Urinary bladder (tissue), 4 donors: ENCODE results near the gene IL36RN. TPM values are rescaled to one million over a fixed set of nuclear protein-coding genes. Genes with fewer than 3 reads are reported as not detected.

Experiments
- DNase-seq: peaks from one replicate; pipeline ENCODE4 v3.0.0-alpha.2; 2015; ENCODE audit errors: extremely low spot score
- H3K27ac ChIP-seq: one replicate; pipeline ENCODE4 v1.5.1; 2013; ENCODE audit warnings: low read depth, mild to moderate bottlenecking, moderate library complexity
- H3K36me3 ChIP-seq: one replicate; pipeline ENCODE4 v1.6.1; 2013; ENCODE audit warnings: mild to moderate bottlenecking, moderate library complexity; ENCODE audit not compliant: insufficient read depth
- H3K4me1 ChIP-seq: one replicate; pipeline ENCODE4 v1.6.1; 2013; ENCODE audit warnings: mild to moderate bottlenecking, moderate library complexity; ENCODE audit not compliant: insufficient read depth
- H3K4me3 ChIP-seq: one replicate; pipeline ENCODE4 v1.5.1; 2013; ENCODE audit warnings: low read depth, low read length
- WGBS: extraction: QIAGEN DNeasy Blood & Tissue Kit; methylation state at CpG from one replicate; pipeline ENCODE4 v1.1.7; 2013; 5-methylcytosine and 5-hydroxymethylcytosine counted together
- polyA plus RNA-seq: library from polyadenylated mRNA; stranded (reverse); fragments of 200-250 nt; gene quantifications from one replicate; pipeline ENCODE4 v1.2.3, GENCODE V29; 2013
- total RNA-seq: library from RNA; depleted of rRNA; stranded (reverse); fragments of >200 nt; gene quantifications from one replicate; pipeline ENCODE4 v1.2.3, GENCODE V29; 2014
- donor health status: healthy with polysubstance abuse.
- donor health status: healthy.

Gene IL36RN
- total RNA-seq (0.26 TPM), polyA plus RNA-seq (not detected)

DNA sequence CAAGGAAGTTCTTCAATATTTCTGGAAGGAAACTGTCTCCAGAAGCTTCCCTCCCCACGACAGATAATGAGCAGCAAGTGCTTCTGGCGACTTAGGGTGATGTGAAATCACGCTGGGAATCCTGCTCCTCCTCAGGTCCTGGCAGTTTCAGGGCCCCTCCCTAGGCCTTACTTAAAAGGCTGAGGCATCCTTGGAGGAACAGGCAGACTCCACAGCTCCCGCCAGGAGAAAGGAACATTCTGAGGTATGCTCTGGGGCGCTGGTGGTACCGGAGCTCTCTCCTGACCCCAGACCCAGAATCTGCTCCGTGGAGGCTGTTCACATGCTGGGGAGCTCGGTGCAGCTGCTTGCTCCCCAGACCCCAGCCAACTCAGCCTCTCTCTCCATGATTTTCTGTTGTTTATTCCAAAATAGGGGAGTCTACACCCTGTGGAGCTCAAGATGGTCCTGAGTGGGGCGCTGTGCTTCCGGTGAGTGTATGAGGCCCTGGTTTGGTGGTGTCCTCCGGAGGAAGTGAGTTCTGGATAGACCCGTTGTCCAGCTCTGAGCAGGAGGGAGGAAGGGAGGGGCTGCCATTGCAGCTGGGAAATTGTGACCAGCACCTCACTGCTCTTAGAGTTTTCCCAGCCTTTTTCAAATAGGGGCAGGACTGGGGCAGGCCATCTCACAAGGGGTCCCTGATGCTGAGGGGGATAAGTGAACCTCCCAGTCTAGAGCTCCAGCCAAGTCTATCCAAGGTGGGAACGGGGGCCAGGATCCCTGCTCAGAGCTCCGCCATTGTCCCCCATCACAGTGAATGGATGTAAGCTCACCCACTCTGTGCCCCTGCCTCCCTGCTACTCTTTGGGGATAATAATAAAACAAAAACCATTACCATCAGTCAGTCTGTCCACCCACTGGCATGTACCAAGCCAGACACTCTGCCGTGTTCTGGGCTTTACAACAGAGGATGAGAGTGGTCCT lies at the start of gene IL36RN:
TSS of gene IL36RN (plus strand) at position 201 of the 963 bp plus-strand sequence. CDS start at position 442, 241 bp downstream.
- 73% methylated on average over 15 of the region's 15 CpGs for whole genome bisulfite sequencing
- Histone ChIP-seq H3K4me3 (no peak within 1 kb of the TSS), H3K36me3 (no peaks in the 10 kb centered on the region), H3K4me1 (no peaks in the 10 kb centered on the region), H3K27ac (no peak within 1 kb of the TSS)
- DNase-seq = no peak

- 80% methylated on average over 1 of the region's 1 CpG for WGBS
- H3K4me1 ChIP-seq = no peaks in the 10 kb centered on the region
- H3K27ac ChIP-seq = no peak overlapping the region
- DNase-seq = no peak
- no peak overlapping the region for H3K4me3 ChIP-seq
- no peaks in the 10 kb centered on the region for H3K36me3 ChIP-seq
Observed at GRCh38 chr2:113009622-113010021, 49.4 kb upstream of the IL36RN start.

DNA sequence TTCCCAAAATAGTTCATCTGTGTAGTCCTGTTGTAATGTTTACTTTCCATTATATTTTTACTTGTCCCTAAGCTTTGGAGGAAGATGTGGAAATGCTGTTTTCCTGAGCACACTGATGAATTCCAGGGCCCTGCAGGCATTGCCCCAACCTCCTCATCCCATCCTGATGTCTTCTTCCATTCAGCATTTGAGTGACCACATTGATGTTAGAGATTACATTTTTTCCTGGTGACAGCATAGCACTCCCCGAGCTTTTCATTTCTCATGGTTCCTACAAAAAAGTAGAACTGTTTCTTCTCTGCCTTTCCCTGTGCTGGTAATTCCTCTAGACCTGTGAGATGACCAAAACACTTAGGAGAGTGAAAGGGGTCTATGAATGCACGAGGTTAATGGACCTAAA lies 48.9 kb upstream of the IL36RN start:
- no peaks in the 10 kb centered on the region for H3K4me1 ChIP-seq
- WGBS = 40% methylated on average over 2 of the region's 2 CpGs
- no peak for DNase-seq

GRCh38 chr2:113011108-113011507 lies 47.9 kb upstream of the IL36RN start:
- WGBS = 94% methylated on average over 1 of the region's 1 CpG
- H3K36me3 ChIP-seq = no peaks in the 10 kb centered on the region
- no peak for DNase-seq
- H3K27ac ChIP-seq = no peak overlapping the region
- no peak overlapping the region for H3K4me3 ChIP-seq
- no peaks in the 10 kb centered on the region for H3K4me1 ChIP-seq

More for the DNA sequence above, 48.9 kb upstream of the IL36RN start:
- Histone ChIP-seq H3K4me3 (no peak overlapping the region), H3K36me3 (no peaks in the 10 kb centered on the region), H3K27ac (no peak overlapping the region)

DNA sequence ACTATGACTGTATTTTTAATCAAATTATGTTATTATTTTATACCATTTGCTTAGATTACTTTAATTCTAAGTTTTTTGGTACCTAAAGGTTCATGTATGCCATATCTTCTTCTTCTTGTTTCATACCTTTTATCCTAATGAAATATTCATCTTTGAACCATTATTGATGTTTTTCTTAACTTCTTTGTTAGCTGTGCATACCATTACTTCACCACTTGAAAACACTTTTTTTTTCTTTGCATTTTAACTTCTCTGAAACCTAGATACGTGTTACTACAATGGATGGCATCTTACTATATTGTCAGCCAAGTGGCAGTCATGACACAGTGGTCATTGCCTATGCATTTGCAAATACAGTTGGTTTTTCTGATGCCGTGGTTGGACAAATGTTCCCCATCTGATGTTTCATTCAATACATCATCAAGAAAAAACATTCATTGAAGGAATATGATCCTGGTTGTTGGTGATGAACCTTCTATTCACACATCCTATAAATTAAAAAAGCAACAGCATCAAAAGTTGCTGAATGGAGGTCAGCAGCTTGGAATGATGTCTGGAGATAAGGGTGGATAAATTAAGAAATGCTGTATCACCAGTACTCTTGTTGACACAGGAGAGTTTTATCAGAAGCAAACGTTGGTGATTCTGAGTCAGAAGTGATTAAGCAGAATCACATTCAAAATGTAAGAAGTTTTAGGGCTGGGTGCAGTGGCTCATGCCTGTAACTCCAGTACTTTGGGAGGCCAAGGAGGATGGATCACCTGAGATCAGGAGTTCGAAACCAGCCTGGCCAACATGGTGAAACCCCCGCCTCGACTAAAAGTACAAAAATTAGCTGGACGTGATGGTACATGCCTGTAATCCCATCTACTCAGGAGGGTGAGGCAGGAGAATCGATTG lies 46.3 kb upstream of the IL36RN start:
- no peak overlapping the region for H3K4me3 ChIP-seq
- H3K4me1 ChIP-seq = no peaks in the 10 kb centered on the region
- H3K27ac ChIP-seq = no peak overlapping the region
- H3K36me3 ChIP-seq = no peaks in the 10 kb centered on the region
- 71% methylated on average over 8 of the region's 8 CpGs for WGBS
- DNase-seq = no peak

GRCh38 chr2:113013336-113013661 lies 45.7 kb upstream of the IL36RN start:
- Histone ChIP-seq H3K36me3 (no peaks in the 10 kb centered on the region), H3K27ac (no peak overlapping the region), H3K4me1 (no peaks in the 10 kb centered on the region), H3K4me3 (no peak overlapping the region)
- DNase-seq = no peak
- WGBS = 77% methylated on average over 3 of the region's 3 CpGs

DNA sequence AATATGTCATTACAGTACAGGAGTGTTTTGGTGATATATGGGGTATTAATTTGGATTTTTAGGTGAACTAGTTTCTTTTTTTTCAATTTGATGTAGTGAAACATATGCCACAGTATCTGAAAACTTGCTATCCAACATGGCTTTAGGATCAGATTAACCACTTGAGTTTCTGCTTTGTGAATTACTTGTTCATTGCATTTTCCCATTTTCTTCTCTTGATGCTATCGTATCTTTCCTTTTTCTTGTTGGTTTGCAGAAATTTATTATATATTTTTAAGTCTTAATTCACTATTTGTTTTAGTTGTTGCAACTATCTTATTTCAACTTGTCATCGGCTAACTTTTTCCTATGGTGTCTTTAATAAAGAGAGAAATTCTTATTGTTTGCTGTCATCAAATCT lies 44.9 kb upstream of the IL36RN start:
- 91% methylated on average over 2 of the region's 2 CpGs for WGBS

GRCh38 chr2:113015042-113015441 lies 44.0 kb upstream of the IL36RN start:
- no peak for DNase-seq
- Histone ChIP-seq H3K36me3 (no peaks in the 10 kb centered on the region), H3K4me3 (no peak overlapping the region), H3K4me1 (no peaks in the 10 kb centered on the region), H3K27ac (no peak overlapping the region)
- 60% methylated on average over 1 of the region's 1 CpG for WGBS

More for the DNA sequence above, 44.9 kb upstream of the IL36RN start:
- no peak for DNase-seq
- H3K4me3 ChIP-seq = no peak overlapping the region
- H3K36me3 ChIP-seq = no peaks in the 10 kb centered on the region
- no peaks in the 10 kb centered on the region for H3K4me1 ChIP-seq
- no peak overlapping the region for H3K27ac ChIP-seq

DNA sequence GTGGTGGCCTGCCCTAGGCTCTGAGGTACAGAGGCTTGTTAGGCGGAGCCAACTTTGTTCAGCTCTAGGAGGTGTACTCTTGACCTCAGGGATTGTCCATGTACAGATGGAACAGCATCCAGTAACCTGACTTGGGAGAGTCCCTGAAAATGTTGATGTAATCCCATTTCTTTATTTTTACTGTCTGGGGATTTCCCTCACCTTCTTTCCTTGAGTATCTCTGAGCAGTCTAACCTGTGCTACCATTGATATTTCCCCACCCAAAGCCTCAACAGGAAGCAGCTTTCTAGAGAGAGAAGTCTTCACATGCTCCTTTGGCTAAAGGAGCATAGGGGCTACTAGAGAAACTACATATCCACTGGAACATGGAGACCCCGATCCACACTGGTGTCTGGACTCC lies 43.3 kb upstream of the IL36RN start:
- DNase-seq = no peak
- Histone ChIP-seq H3K4me3 (no peak overlapping the region), H3K4me1 (no peaks in the 10 kb centered on the region), H3K36me3 (no peaks in the 10 kb centered on the region), H3K27ac (no peak overlapping the region)
- 86% methylated on average over 2 of the region's 2 CpGs for WGBS

- whole genome bisulfite sequencing = 80% methylated on average over 3 of the region's 3 CpGs
- H3K27ac ChIP-seq = no peak overlapping the region
- no peaks in the 10 kb centered on the region for H3K4me1 ChIP-seq
- no peak for DNase-seq
- no peaks in the 10 kb centered on the region for H3K36me3 ChIP-seq
- no peak overlapping the region for H3K4me3 ChIP-seq
Observed at GRCh38 chr2:113018509-113018908, 40.5 kb upstream of the IL36RN start.

DNA sequence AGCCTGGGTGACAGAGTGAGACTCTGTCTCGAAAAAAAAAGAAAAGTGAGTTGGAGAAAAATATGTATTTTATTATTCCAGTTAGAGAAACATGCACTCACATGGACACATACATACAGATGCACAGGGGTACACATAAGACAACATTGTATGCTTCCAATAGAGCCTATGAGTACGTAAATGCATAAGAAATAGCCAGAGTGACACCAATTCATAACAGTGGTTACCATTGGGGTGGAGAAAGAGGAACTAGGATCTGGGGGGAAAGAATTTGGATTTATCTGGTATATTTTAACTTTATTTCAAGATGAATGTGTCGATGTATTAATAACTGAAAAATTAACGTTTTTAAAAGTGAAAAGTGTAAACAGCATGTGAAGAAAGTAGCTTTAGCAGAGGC lies 37.7 kb upstream of the IL36RN start:
- no peaks in the 10 kb centered on the region for H3K4me1 ChIP-seq
- no peak overlapping the region for H3K4me3 ChIP-seq
- no peak for DNase-seq
- WGBS = 61% methylated on average over 4 of the region's 4 CpGs
- H3K36me3 ChIP-seq = no peaks in the 10 kb centered on the region
- H3K27ac ChIP-seq = no peak overlapping the region

GRCh38 chr2:113024764-113025163 lies 34.2 kb upstream of the IL36RN start:
- DNase-seq = no peak
- WGBS = 94% methylated on average over 2 of the region's 2 CpGs
- Histone ChIP-seq H3K4me3 (no peak overlapping the region), H3K36me3 (no peaks in the 10 kb centered on the region), H3K27ac (no peak overlapping the region), H3K4me1 (no peaks in the 10 kb centered on the region)

- no peak overlapping the region for H3K27ac ChIP-seq
- no peak for DNase-seq
- no peaks in the 10 kb centered on the region for H3K36me3 ChIP-seq
- H3K4me1 ChIP-seq = no peaks in the 10 kb centered on the region
- 58% methylated on average over 2 of the region's 2 CpGs for WGBS
- H3K4me3 ChIP-seq = no peak overlapping the region
Observed at GRCh38 chr2:113025737-113026136, 33.3 kb upstream of the IL36RN start.

DNA sequence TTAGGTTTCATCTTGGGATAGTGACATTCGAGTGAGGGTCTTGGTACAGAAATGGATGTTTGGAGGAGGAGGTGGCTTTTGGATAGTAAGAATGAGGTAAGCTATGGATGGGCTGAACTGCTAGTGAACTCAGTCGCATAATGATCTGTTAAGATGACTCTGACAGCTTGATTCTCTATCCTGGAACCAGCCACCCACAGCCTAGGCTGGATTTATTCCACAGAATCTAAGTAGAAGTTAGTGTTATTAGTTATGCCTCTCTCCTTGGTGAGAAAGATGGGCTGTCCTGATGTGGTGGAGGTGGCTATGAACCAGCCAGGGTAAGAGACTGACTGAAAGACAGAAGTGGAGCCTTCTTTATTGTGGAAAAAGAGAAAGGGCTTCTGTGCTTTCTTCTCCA lies 31.3 kb upstream of the IL36RN start:
- no peak overlapping the region for H3K27ac ChIP-seq
- DNase-seq = no peak
- H3K36me3 ChIP-seq = no peaks in the 10 kb centered on the region
- no peaks in the 10 kb centered on the region for H3K4me1 ChIP-seq
- H3K4me3 ChIP-seq = no peak overlapping the region
- 68% methylated on average over 2 of the region's 2 CpGs for WGBS
